GM23338 (cell line): ENCODE data around the gene SRGAP1. TPM values are rescaled to one million over a fixed set of nuclear protein-coding genes. Genes with fewer than 3 reads are reported as not detected.

Experiments
- ATAC-seq: fragments of 200-7000 bp; cut with Tn5 transposase; 3 replicates; pipeline ENCODE4 v1.9.1; 2020
- DNase-seq: peaks from one replicate; pipeline ENCODE4 v3.0.0-alpha.2; 2015; ENCODE audit warnings: low spot score
- H2AFZ ChIP-seq: fragments of 200-600 bp; sonication (generic); 2 replicates; pipeline ENCODE4 v1.8.0; 2016; ENCODE audit warnings: antibody characterized with exemption, mild to moderate bottlenecking, moderate library complexity
- H3F3A ChIP-seq: fragments of 200-600 bp; sonication (generic); replicated peaks from 2 replicates; pipeline ENCODE4 v1.8.0; 2017; ENCODE audit warnings: antibody characterized with exemption, mixed run types, low read depth
- H3K27ac ChIP-seq: fragments of 200-600 bp; sonication (generic); 2 replicates; pipeline ENCODE4 v1.6.1; 2016; ENCODE audit warnings: low read depth
- H3K27me3 ChIP-seq: fragments of 200-600 bp; sonication (generic); 2 replicates; pipeline ENCODE4 v1.8.0; 2016; ENCODE audit warnings: mild to moderate bottlenecking, mixed run types, moderate library complexity; ENCODE audit not compliant: insufficient read depth
- H3K36me3 ChIP-seq: fragments of 200-600 bp; sonication (generic); 2 replicates; pipeline ENCODE4 v1.8.0; 2016; ENCODE audit warnings: mild to moderate bottlenecking; ENCODE audit not compliant: insufficient read depth
- H3K4me1 ChIP-seq: fragments of 200-600 bp; sonication (generic); 2 replicates; pipeline ENCODE4 v1.8.0; 2016; ENCODE audit warnings: mild to moderate bottlenecking, moderate library complexity; ENCODE audit not compliant: insufficient read depth
- H3K4me2 ChIP-seq: fragments of 200-600 bp; sonication (generic); 2 replicates; pipeline ENCODE4 v1.7.1; 2017; ENCODE audit warnings: mixed run types
- H3K4me3 ChIP-seq: fragments of 200-600 bp; sonication (generic); 2 replicates; pipeline ENCODE4 v1.6.1; 2016; ENCODE audit warnings: mixed run types
- H3K79me2 ChIP-seq: fragments of 200-600 bp; sonication (generic); replicated peaks from 2 replicates; pipeline ENCODE4 v1.8.0; 2017; ENCODE audit warnings: mild to moderate bottlenecking; ENCODE audit not compliant: insufficient read depth
- H3K9me2 ChIP-seq: fragments of 200-600 bp; sonication (generic); 2 replicates; pipeline ENCODE4 v1.8.0; 2017; ENCODE audit not compliant: insufficient read depth
- H4K20me1 ChIP-seq: fragments of 200-600 bp; sonication (generic); replicated peaks from 2 replicates; pipeline ENCODE4 v1.8.0; 2017; ENCODE audit warnings: mild to moderate bottlenecking; ENCODE audit not compliant: insufficient read depth
- H3K27ac Mint-ChIP-seq: 2 replicates; pipeline ENCODE4 v1.8.0; 2020; ENCODE audit warnings: inconsistent platforms, mild to moderate bottlenecking, moderate library complexity, mixed read lengths
- H3K27me3 Mint-ChIP-seq: 3 replicates; pipeline ENCODE4 v1.8.0; 2022; ENCODE audit warnings: low read depth, mild to moderate bottlenecking, moderate library complexity, mixed read lengths, inconsistent platforms; ENCODE audit not compliant: insufficient read depth, poor library complexity
- H3K36me3 Mint-ChIP-seq: 3 replicates; pipeline ENCODE4 v1.8.0; 2021; ENCODE audit warnings: low read depth, mild to moderate bottlenecking, inconsistent platforms, moderate library complexity, mixed read lengths
- H3K4me1 Mint-ChIP-seq: 3 replicates; pipeline ENCODE4 v1.8.0; 2020; ENCODE audit warnings: mild to moderate bottlenecking, inconsistent platforms, mixed read lengths
- H3K4me3 Mint-ChIP-seq: 3 replicates; pipeline ENCODE4 v1.8.0; 2021; ENCODE audit warnings: moderate library complexity, mild to moderate bottlenecking, inconsistent platforms, mixed read lengths
- H3K9me3 Mint-ChIP-seq: 3 replicates; pipeline ENCODE4 v1.8.0; 2020; ENCODE audit warnings: moderate library complexity, mild to moderate bottlenecking, inconsistent platforms, mixed read lengths
- CTCF ChIP-seq, 2 experiments: fragments of 200-600 bp in 1 of 2; sonication (generic) in 1 of 2; conservative IDR thresholded peaks; 2 replicates each; pipeline versions ENCODE4 v1.5.1 to v1.6.1; 2016 to 2017; ENCODE audit warnings: antibody characterized with exemption in 2 of 2, low read depth in 2 of 2, mild to moderate bottlenecking in 2 of 2, moderate library complexity in 1 of 2
- EZH2 ChIP-seq: fragments of 200-600 bp; sonication (generic); IDR thresholded peaks from one replicate; pipeline ENCODE4 v1.8.0; 2017; ENCODE audit warnings: antibody characterized with exemption, mild to moderate bottlenecking, low read depth; ENCODE audit not compliant: unreplicated experiment
- NANOG ChIP-seq: IDR thresholded peaks from 2 replicates; pipeline ENCODE4 v1.6.1; 2016; ENCODE audit warnings: antibody characterized with exemption, borderline replicate concordance
- POLR2AphosphoS5 ChIP-seq: IDR thresholded peaks from 2 replicates; pipeline ENCODE4 v1.6.1; 2016; ENCODE audit warnings: antibody characterized with exemption, low read depth
- polyA plus RNA-seq: library from polyadenylated mRNA; unstranded; fragments of >200 nt; fragmentation: Nextera tagmentation; extraction: Ambion mirVana; gene quantifications from 2 replicates; pipeline ENCODE4 v1.2.1, GENCODE V29; 2016
- total RNA-seq: library from RNA; depleted of rRNA; stranded (reverse); fragments of >200 nt; shearing (Covaris generic); gene quantifications from 2 replicates; pipeline ENCODE4 v1.2.3, GENCODE V29; 2014
- TF ChIP-seq, protein P1 (sequence below): fragments of 250-450 bp; sonication (Bioruptor Pico); IDR thresholded peaks from 2 replicates; pipeline ENCODE4 v1.5.0; 2020; ENCODE audit warnings: mild to moderate bottlenecking, moderate library complexity

The SRGAP1 gene
- total and polyA plus RNA-seq, 2 experiments from 2014 or later = 6.1 to 8.1 TPM

DNA sequence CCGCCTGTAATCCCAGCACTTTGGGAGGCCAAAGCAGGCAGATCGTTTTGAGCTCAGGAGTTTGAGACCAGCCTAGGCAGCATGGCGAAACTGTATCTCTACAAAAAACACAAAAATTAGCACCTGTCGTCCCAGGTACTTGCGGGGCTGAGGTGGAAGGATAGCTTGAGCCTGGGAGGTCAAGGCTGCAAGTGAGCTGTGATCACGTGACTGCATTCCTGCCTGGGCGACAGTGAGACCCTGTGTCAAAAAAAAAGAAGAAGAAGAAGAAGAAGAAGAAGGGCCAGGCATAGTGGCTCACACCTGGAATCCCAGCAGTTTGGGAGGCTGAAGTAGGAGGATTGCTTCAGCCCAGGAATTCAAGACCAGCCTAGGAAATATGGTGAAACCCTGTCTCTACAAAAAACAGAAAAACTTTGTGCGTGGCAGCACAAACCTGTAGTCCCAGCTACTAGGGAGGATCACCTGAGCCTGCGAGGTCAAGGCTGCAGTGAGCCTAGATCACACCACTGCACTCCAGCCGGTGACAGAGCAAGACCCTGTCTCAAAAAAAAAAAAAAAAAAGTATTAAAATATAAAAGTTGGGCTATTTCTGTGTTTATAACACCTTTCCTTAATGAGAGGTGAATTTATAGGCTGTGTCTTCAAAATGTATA lies 49.3 kb upstream of the SRGAP1 start:
- Mint-ChIP-seq H3K27me3 (no peaks in the 10 kb centered on the region), H3K4me3 (no peak overlapping the region), H3K4me1 (peaks cover 5% of the 10 kb centered on the region), H3K36me3 (peaks cover 9% of the 10 kb centered on the region; the same call in 2 of the 3 replicates), H3K27ac (peak overlapping the region; percentile 9; the same call in 1 of the 2 replicates), H3K9me3 (no peaks in the 10 kb centered on the region)
- H3K27me3 ChIP-seq = no peaks in the 10 kb centered on the region
- H2AFZ ChIP-seq = no peak overlapping the region
- H3K4me3 ChIP-seq = no peak overlapping the region
- TF ChIP-seq, protein P1, sequence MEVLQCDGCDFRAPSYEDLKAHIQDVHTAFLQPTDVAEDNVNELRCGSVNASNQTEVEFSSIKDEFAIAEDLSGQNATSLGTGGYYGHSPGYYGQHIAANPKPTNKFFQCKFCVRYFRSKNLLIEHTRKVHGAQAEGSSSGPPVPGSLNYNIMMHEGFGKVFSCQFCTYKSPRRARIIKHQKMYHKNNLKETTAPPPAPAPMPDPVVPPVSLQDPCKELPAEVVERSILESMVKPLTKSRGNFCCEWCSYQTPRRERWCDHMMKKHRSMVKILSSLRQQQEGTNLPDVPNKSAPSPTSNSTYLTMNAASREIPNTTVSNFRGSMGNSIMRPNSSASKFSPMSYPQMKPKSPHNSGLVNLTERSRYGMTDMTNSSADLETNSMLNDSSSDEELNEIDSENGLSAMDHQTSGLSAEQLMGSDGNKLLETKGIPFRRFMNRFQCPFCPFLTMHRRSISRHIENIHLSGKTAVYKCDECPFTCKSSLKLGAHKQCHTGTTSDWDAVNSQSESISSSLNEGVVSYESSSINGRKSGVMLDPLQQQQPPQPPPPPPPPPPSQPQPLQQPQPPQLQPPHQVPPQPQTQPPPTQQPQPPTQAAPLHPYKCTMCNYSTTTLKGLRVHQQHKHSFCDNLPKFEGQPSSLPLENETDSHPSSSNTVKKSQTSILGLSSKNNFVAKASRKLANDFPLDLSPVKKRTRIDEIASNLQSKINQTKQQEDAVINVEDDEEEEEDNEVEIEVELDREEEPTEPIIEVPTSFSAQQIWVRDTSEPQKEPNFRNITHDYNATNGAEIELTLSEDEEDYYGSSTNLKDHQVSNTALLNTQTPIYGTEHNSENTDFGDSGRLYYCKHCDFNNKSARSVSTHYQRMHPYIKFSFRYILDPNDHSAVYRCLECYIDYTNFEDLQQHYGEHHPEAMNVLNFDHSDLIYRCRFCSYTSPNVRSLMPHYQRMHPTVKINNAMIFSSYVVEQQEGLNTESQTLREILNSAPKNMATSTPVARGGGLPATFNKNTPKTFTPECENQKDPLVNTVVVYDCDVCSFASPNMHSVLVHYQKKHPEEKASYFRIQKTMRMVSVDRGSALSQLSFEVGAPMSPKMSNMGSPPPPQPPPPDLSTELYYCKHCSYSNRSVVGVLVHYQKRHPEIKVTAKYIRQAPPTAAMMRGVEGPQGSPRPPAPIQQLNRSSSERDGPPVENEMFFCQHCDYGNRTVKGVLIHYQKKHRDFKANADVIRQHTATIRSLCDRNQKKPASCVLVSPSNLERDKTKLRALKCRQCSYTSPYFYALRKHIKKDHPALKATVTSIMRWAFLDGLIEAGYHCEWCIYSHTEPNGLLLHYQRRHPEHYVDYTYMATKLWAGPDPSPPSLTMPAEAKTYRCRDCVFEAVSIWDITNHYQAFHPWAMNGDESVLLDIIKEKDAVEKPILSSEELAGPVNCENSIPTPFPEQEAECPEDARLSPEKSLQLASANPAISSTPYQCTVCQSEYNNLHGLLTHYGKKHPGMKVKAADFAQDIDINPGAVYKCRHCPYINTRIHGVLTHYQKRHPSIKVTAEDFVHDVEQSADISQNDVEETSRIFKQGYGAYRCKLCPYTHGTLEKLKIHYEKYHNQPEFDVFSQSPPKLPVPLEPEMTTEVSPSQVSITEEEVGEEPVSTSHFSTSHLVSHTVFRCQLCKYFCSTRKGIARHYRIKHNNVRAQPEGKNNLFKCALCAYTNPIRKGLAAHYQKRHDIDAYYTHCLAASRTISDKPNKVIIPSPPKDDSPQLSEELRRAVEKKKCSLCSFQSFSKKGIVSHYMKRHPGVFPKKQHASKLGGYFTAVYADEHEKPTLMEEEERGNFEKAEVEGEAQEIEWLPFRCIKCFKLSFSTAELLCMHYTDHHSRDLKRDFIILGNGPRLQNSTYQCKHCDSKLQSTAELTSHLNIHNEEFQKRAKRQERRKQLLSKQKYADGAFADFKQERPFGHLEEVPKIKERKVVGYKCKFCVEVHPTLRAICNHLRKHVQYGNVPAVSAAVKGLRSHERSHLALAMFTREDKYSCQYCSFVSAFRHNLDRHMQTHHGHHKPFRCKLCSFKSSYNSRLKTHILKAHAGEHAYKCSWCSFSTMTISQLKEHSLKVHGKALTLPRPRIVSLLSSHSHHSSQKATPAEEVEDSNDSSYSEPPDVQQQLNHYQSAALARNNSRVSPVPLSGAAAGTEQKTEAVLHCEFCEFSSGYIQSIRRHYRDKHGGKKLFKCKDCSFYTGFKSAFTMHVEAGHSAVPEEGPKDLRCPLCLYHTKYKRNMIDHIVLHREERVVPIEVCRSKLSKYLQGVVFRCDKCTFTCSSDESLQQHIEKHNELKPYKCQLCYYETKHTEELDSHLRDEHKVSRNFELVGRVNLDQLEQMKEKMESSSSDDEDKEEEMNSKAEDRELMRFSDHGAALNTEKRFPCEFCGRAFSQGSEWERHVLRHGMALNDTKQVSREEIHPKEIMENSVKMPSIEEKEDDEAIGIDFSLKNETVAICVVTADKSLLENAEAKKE (CRISPR knock-in tag) = no peak
- H3K4me1 ChIP-seq = no peaks in the 10 kb centered on the region
- H3F3A ChIP-seq = no peaks in the 10 kb centered on the region; the same call in 1 of the 2 replicates
- no peak overlapping the region for H3K4me2 ChIP-seq
- H3K79me2 ChIP-seq = no peaks in the 10 kb centered on the region
- peak overlapping the region; percentile 17; the same call in 1 of the 2 replicates for H3K27ac ChIP-seq
- peak; percentile 82 for ATAC-seq
- H4K20me1 ChIP-seq = no peaks in the 10 kb centered on the region
- peaks cover 10% of the 10 kb centered on the region; the same call in 1 of the 2 replicates for H3K36me3 ChIP-seq
- H3K9me2 ChIP-seq = no peaks in the 10 kb centered on the region
- peak; percentile 41 for DNase-seq

GRCh38 chr12:63795944-63796343 lies 48.6 kb upstream of the SRGAP1 start:
- no peak for DNase-seq
- H3K9me3 Mint-ChIP-seq = no peaks in the 10 kb centered on the region
- TF ChIP-seq POLR2AphosphoS5 (no peak), CTCF (conservative IDR thresholded peaks at IDR 0.05; ENCODE audit: low read depth in 2 of 2) (no peak), NANOG (no peak), EZH2 (no peak)

More at GRCh38 chr12:63795944-63796343, 48.6 kb upstream of the SRGAP1 start:
- Histone ChIP-seq H3K4me1 (no peaks in the 10 kb centered on the region), H3K27ac (no peak overlapping the region), H3K9me2 (no peaks in the 10 kb centered on the region), H3K27me3 (no peaks in the 10 kb centered on the region), H3K4me3 (no peak overlapping the region), H3F3A (no peaks in the 10 kb centered on the region; the same call in 1 of the 2 replicates), H4K20me1 (no peaks in the 10 kb centered on the region), H3K4me2 (no peak overlapping the region), H3K36me3 (0 out of 2 replicates have a peak, but pooled peaks cover 3% of the 10 kb centered on the region), H3K79me2 (no peaks in the 10 kb centered on the region), H2AFZ (no peak overlapping the region)
- Mint-ChIP-seq H3K4me3 (no peak overlapping the region), H3K27ac (no peak overlapping the region), H3K36me3 (peaks cover 2% of the 10 kb centered on the region; the same call in 1 of the 3 replicates), H3K4me1 (peaks cover 5% of the 10 kb centered on the region), H3K27me3 (no peaks in the 10 kb centered on the region)
- ATAC-seq = no peak
